HL-60 (cell line): ENCODE measurements around the gene AFTPH.

Experiments used
- DNase-seq, 2 experiments: peaks; one replicate each; pipeline ENCODE4 v3.0.0-alpha.2; 2010 to 2020; ENCODE audit warnings: low read depth in 1 of 2, low spot score in 1 of 2
- H3K27ac ChIP-seq: fragments of 250-450 bp; sonication (Bioruptor Pico); replicated peaks from 2 replicates; pipeline ENCODE4 v1.5.1; 2020; ENCODE audit warnings: mild to moderate bottlenecking, moderate library complexity
- H3K27me3 ChIP-seq: fragments of 250-450 bp; sonication (Bioruptor Pico); 2 replicates; pipeline ENCODE4 v1.5.1; 2021; ENCODE audit warnings: mild to moderate bottlenecking, moderate library complexity; ENCODE audit not compliant: insufficient read depth, poor library complexity, severe bottlenecking
- H3K4me3 ChIP-seq: replicated peaks from 2 replicates; pipeline ENCODE4 v1.5.1; 2011; ENCODE audit warnings: mild to moderate bottlenecking, control low read depth, low read length; ENCODE audit not compliant: insufficient read depth
- CTCF ChIP-seq: IDR thresholded peaks from one replicate; pipeline ENCODE4 v1.5.1; 2011; ENCODE audit warnings: low read length, control low read depth, inconsistent platforms; ENCODE audit not compliant: insufficient read depth
- GABPA ChIP-seq: IDR thresholded peaks from 2 replicates; pipeline ENCODE4 v1.6.1; 2012; ENCODE audit warnings: low read depth
- POLR2AphosphoS5 ChIP-seq: IDR thresholded peaks from 2 replicates; pipeline ENCODE4 v1.6.1; 2012; ENCODE audit warnings: low read depth
- REST ChIP-seq: IDR thresholded peaks from 2 replicates; pipeline ENCODE4 v1.6.1; 2012; ENCODE audit warnings: low read depth; ENCODE audit not compliant: insufficient replicate concordance
- SPI1 ChIP-seq: IDR thresholded peaks from 2 replicates; pipeline ENCODE4 v1.6.1; 2012; ENCODE audit warnings: low read depth, mild to moderate bottlenecking, borderline replicate concordance

The AFTPH gene

GRCh38 chr2:64623242-64623850 lies 99.2 kb downstream of the AFTPH start:
- DNase-seq: no peak
- TF ChIP-seq POLR2AphosphoS5 (no peak), CTCF (no peak), REST (no peak), GABPA (no peak), SPI1 (no peak)
- H3K4me3 ChIP-seq: no peak overlapping the region
- H3K27me3 ChIP-seq: no peaks in the 10 kb centered on the region
- no peak overlapping the region for H3K27ac ChIP-seq

GRCh38 chr2:64624108-64624610 lies 100.0 kb downstream of the AFTPH start:
- TF ChIP-seq CTCF (no peak), GABPA (no peak), POLR2AphosphoS5 (no peak), SPI1 (no peak), REST (no peak)
- no peak for DNase-seq
- no peak overlapping the region for H3K4me3 ChIP-seq
- H3K27me3 ChIP-seq: no peaks in the 10 kb centered on the region
- no peak overlapping the region for H3K27ac ChIP-seq

GRCh38 chr2:64624862-64625261 lies 100.7 kb downstream of the AFTPH start:
- Histone ChIP-seq H3K4me3 (no peak overlapping the region), H3K27me3 (no peaks in the 10 kb centered on the region), H3K27ac (no peak overlapping the region)
- no peak for TF ChIP-seq GABPA
- TF ChIP-seq POLR2AphosphoS5: no peak
- TF ChIP-seq CTCF: no peak
- no peak for TF ChIP-seq SPI1
- no peak for TF ChIP-seq REST
- DNase-seq: no peak
